COR-L47 (cell line): Measurements from ENCODE around the gene PTPRG.

ENCODE experiments used
- DNase-seq: peaks from one replicate; lab custom pipeline; 2025; lab: John Stamatoyannopoulos, UW

Gene PTPRG

DNA sequence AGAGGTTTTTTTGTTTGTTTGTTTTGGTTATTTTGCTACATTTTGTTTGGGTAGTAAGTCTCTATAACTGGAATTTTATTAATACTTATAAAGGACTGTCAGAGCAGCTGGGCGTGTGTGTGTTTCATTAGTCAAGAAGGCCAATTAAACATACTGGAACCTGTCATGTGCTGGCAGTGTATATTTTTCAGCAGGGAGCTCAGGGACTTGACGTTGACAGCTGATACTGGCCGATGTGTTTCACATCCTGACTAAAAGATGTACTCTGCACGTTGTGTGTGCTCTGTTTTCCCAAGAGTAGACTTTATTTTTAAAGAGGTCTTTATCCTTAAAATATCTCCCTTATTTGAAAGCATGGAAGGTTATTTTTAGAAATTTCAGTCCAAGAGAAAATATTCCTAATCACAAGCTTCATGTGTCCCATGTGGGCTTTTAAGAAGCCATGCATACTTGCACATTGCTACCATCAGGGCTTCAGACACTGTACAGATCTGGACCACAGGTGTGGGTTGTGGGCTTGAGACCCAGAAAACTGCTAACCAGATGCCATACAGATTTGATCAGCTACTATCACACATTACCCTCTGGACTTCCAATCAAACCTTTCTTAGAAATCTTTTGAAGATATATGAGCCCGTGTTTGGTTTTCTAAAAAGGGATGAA lies 676.0 kb downstream of the PTPRG start:
- DNase-seq = no peak

DNA sequence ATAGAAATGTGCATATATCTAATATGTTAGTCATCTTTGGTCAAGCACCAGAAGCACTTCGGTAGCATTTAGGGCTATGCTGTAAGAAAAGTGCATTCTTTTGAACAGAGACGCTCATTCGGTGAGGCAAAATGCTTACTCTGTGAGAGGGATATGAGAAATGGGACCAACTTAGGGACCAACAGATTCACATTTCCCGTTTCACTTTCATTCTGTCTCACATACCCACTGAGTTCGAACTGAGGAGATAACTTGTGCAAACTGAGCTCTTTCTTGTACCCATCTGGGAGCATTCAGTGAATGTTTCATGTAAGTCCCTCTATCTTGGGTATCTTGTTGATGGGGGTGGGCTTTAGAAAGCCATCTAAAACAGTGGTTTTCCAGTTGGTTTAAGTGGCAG lies 676.6 kb downstream of the PTPRG start:
- DNase-seq = no peak

GRCh38 chr3:62238431-62238830 lies 677.1 kb downstream of the PTPRG start:
- DNase-seq = no peak

GRCh38 chr3:62241279-62241678 lies 679.9 kb downstream of the PTPRG start:
- no peak for DNase-seq

DNA sequence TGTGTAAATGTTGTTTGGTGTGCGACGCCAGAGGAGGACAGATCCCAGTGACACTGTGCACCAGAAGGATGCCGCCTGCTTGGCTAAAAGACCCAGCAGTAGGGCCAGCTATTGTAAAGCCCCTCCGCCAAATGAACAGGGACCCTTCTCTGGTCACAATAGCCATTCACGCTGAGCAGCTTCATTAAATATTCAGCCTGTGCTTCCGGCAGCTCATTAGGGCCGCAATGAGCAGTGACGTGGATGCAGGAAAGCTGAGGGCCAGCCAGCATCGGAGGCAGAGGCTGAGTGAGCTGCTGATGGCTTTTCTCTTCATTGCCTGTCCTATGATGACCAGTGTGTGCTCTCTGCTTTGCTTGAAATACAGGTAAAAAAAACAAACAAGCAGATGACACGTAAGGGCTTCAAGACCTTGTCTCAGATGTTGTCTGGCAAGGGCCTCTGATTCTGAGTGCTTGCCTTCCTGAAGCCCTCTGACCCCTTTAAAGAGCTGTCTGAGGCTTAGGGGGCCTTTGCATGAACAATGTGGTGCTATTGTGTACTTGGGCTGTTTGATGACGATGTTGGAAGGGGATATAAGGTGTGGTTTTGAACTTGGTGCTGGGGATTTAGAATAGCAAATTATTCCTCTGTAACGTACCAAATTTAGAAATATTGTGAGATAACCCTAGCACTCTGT lies 681.6 kb downstream of the PTPRG start:
- DNase-seq = no peak

DNA sequence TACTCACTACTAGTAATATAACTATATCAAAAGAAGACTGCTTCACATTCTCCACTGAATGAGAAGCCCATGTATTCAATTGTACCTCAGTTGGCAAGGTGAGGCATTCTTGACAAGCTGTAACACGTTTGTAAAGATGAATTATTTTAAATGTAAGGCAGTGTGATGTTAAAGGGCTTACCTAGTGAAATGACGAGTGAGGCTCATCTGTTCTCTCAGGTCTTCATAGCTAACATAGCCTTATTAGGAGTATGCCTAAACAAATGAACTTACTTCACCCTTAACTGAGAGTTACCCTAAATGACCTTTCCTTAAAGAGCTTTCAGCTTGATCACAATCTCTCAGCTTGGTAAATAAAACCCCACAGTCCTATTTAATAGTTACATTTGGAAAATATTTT lies 684.7 kb downstream of the PTPRG start:
- no peak for DNase-seq

GRCh38 chr3:62246985-62247384 lies 685.6 kb downstream of the PTPRG start:
- DNase-seq = no peak

GRCh38 chr3:62248734-62249483 lies 687.5 kb downstream of the PTPRG start:
- no peak for DNase-seq

DNA sequence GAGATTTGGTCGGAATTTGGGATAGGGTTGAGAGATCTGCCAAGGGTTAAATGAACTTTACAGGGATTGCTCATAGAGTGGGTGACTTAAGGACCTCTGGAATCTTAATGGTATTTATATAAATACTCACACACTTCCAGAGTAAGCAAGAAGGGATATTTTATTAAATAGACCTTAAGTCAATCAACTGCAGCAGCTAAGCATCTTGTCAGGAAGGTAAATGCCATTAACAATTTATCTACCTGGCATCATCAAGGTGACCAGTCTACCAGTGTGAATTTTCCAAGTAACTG lies 688.1 kb downstream of the PTPRG start:
- DNase-seq = no peak

DNA sequence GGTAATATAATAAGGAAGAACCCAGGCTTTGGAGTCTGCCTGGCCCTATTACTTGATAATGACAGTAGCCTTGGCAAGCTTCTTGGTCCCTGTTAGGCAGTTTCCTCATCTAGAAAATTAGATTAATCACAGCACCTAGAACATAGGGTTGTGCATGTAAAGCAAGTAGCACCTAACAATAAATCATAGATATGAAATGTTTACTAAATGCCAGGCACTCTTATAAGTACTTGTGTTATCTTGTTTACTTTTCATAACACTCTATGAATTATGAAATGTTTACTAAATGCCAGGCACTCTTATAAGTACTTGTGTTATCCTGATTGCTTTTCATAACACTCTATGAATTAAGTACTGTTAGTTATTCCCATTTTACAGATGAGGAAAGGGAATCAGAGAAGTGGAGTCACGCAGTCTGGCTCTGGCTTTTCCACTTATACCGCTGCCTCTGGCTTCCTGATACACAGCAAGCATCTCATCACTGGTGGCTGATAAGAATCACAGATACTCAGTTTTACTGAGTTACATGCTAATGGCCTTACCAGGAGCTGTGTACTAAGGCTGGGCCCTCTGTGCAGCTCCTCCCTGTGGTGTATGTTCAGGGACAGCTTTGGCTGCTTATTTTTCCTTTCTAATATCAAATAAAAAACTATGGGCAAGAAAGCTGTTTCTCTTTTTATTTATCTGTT lies 688.6 kb downstream of the PTPRG start:
- DNase-seq = no peak

- no peak for DNase-seq
These were observed 691.2 kb downstream of the PTPRG start for GRCh38 chr3:62252438-62253157.

- DNase-seq = no peak
These were observed 692.6 kb downstream of the PTPRG start for GRCh38 chr3:62253971-62254370.

DNA sequence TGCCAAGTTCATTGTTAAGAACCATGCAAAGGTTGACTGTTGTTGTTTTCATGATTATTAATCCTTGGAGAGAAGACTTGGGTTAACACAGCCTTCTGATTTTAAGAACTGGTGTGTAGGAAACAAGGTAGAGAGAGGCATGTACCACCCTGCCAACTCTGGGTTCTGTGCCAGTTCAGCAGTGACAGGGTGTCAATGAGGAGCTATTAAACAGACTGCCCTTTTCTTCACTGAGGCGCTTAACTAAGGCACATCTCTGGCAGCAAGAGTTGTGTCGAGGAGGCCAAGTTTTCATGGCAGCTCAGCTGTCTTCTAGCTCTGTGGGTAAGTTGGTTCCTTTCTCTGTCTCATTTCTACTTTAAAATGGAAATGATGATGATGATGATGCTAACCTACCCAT lies 694.4 kb downstream of the PTPRG start:
- DNase-seq = no peak

DNA sequence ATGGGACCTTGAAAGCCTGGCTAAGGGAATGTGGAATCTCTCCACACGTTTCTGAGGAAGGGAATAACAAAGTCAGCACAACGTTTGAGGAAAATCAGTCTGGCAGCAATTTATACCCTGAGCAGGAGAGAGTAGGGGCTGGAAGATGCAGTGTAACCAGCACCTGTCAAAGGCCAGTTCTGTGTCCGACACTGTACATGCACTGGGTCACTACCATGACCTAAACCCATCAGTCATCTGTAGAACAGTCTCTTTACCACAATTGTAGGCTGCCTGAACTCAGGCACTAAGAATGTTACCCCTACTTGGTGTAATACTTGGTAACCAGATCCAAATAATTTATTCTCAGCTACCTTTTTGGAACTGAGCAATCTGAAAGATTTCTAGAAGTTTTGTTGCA lies 698.6 kb downstream of the PTPRG start:
- no peak for DNase-seq

- DNase-seq = no peak
These were observed 699.3 kb downstream of the PTPRG start for GRCh38 chr3:62260655-62261054.

DNA sequence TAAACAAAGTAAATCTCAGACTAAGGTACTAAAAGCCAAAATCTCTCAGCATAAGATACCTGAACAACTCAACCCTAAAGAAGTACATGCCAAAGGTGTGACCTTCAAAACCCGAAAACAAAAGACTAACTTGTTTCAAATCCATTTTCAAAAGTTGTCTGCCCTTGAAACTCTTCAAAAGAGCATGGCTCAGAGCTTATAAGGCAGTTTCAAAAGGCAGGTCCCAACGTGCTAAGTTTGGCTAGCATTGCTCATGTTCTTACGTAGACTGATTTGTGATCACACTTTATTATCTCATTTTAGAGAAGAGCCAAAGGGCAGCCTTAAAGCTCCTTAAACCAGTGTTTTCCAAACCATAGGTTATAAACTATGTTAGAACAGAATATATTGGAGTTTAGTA lies 699.8 kb downstream of the PTPRG start:
- no peak for DNase-seq

DNA sequence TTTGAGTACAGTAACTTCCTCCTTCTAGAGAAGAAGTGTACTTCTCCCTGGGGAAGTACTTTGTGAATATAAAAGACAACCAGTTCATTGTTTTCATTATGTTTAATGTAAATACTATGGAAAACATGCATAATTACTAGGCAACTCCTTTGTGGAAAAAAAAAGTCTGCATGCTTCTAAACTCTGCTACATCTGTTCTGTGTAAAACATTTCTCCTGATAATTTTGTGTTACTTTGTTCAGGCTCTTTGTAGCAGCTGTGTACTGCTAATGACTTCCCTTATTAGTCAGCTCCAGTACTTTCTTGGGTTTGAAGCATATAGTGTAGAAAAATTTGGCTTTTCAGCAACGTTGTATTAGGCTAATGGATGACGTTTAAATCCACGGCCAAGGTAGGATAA lies 700.4 kb downstream of the PTPRG start:
- no peak for DNase-seq

DNA sequence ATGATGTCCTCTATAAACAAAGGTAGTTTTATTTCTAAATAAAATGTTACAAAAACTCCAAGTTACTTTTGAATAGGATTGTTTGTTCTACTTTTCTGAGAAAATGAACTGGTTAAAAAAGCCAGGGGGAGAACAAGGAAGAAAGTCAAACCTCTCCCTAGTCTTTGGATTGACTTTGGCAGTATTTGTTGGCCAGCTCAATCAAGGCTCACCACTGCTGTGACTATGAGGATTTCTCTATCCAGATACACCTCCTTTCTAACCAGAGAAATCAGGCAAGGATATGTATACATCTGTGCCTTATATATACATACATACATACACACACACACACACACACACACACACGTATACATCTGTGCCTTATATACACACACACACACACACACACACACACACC lies 704.2 kb downstream of the PTPRG start:
- DNase-seq = no peak

GRCh38 chr3:62266668-62267283 lies 705.4 kb downstream of the PTPRG start:
- DNase-seq = no peak

- no peak for DNase-seq
These were observed 715.3 kb downstream of the PTPRG start for GRCh38 chr3:62276658-62277180.

- DNase-seq = no peak
These were observed 716.1 kb downstream of the PTPRG start for GRCh38 chr3:62277450-62277849.

DNA sequence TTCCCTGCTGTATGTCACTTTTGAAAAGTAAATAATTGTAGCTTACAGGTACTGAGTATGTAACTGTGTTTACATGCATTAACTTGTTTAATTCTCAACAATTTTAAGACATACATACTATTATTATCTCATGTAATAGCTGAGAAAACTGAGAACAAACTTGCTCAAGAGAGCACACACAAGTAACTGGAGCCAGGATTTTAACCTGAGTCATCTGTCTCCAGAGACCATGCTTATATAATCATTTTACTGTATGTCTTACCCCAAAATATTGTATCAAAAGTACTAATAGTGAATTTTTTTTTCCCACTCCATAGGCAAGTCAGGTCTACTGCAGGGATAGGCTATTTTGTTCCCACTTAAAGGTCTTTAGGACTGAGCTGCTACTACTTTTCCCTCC lies 716.6 kb downstream of the PTPRG start:
- no peak for DNase-seq
